Ovary (tissue), 3 donors: ENCODE results near the gene GSTM1.

ENCODE experiments used
- POLR2A ChIP-seq: fragments of 450-650 bp; IDR thresholded peaks from one replicate; pipeline ENCODE4 v1.6.1; 2017; ENCODE audit warnings: antibody characterized with exemption, mild to moderate bottlenecking, moderate library complexity
- TF ChIP-seq, protein P1 (sequence below), 3 donors: fragments of 450-650 bp in 2 of 3; fragments of 200-600 bp in 1 of 3; IDR thresholded peaks; one replicate each; pipeline versions ENCODE4 v1.5.1 to v1.8.0; 2016 to 2022; ENCODE audit warnings: antibody characterized with exemption in 3 of 3, mild to moderate bottlenecking in 1 of 3
- donor health status: DM: no; HTN: no; CAD: no.

DNA sequence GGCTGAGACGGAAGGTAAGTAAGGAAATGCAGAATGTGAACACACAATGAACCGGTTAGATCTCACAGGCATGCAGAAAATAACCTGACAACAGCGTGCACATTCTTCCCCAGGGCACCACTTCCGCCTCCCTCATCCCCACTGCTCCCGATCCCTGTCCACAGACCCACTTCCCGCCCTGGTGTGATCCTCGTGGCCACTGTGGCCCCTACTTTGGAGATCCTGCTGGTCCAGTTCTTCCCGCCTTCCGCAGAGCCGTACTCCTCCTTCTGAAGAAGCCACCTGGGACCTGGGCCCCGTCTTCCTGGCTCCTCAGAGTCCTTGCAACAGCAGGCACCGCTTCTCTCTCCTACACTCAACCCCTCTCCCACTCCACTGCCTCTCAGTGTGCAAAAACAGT, 33.1 kb upstream of the GSTM1 start:
- TF ChIP-seq, protein P1, sequence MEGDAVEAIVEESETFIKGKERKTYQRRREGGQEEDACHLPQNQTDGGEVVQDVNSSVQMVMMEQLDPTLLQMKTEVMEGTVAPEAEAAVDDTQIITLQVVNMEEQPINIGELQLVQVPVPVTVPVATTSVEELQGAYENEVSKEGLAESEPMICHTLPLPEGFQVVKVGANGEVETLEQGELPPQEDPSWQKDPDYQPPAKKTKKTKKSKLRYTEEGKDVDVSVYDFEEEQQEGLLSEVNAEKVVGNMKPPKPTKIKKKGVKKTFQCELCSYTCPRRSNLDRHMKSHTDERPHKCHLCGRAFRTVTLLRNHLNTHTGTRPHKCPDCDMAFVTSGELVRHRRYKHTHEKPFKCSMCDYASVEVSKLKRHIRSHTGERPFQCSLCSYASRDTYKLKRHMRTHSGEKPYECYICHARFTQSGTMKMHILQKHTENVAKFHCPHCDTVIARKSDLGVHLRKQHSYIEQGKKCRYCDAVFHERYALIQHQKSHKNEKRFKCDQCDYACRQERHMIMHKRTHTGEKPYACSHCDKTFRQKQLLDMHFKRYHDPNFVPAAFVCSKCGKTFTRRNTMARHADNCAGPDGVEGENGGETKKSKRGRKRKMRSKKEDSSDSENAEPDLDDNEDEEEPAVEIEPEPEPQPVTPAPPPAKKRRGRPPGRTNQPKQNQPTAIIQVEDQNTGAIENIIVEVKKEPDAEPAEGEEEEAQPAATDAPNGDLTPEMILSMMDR (IDR thresholded peaks at IDR 0.05), result no peak
- TF ChIP-seq POLR2A, result no peak
